ENCODE results near the gene MAP2K5. TPM values are rescaled to one million over a fixed set of nuclear protein-coding genes. Genes with fewer than 3 reads are reported as not detected.

The MAP2K5 gene
- total RNA-seq, 1 donor from 2014 or later = 19.0 TPM

GRCh38 chr15:67850994-67851571, 308.6 kb downstream of the MAP2K5 start:
- ATAC-seq = no peak

GRCh38 chr15:67852418-67852817, 309.9 kb downstream of the MAP2K5 start:
- ATAC-seq = no peak
- intact Hi-C loops (cut with DNase I) = no loop called here
- no peak for DNase-seq (ENCODE audit: missing footprints)

More at GRCh38 chr15:67850994-67851571, 308.6 kb downstream of the MAP2K5 start:
- intact Hi-C loops (cut with DNase I) = no loop called here
- DNase-seq (ENCODE audit: missing footprints) = no peak

- ATAC-seq (no peak), DNase-seq (ENCODE audit: missing footprints) (no peak)
- intact Hi-C loops (cut with DNase I) = no loop called here
Observed at GRCh38 chr15:67853454-67853853, 311.0 kb downstream of the MAP2K5 start.

GRCh38 chr15:67854358-67854757, 311.9 kb downstream of the MAP2K5 start:
- intact Hi-C loops (cut with DNase I) = no loop called here
- no peak for ATAC-seq
- DNase-seq (ENCODE audit: missing footprints) = no peak

GRCh38 chr15:67855842-67856241, 313.3 kb downstream of the MAP2K5 start:
- no peak for DNase-seq (ENCODE audit: missing footprints)
- ATAC-seq = no peak
- intact Hi-C loops (cut with DNase I) = no loop called here

Other genes with a start within 250 kb of the MAP2K5 start
- gene C15orf61, start 21.6 kb upstream of the MAP2K5 start, total RNA-seq = 11.9 TPM

Measured in Right ventricle myocardium inferior (tissue), 1 donor.